Measurements from ENCODE around the gene FRS3. TPM values are rescaled to one million over a fixed set of nuclear protein-coding genes. Genes with fewer than 3 reads are reported as not detected.

The FRS3 gene
- total and polyA plus RNA-seq, 2 of the 13 experiments (the other 11 are each of a cell fraction or from before 2014, with no cell fraction given): 3.0 to 7.4 TPM

DNA sequence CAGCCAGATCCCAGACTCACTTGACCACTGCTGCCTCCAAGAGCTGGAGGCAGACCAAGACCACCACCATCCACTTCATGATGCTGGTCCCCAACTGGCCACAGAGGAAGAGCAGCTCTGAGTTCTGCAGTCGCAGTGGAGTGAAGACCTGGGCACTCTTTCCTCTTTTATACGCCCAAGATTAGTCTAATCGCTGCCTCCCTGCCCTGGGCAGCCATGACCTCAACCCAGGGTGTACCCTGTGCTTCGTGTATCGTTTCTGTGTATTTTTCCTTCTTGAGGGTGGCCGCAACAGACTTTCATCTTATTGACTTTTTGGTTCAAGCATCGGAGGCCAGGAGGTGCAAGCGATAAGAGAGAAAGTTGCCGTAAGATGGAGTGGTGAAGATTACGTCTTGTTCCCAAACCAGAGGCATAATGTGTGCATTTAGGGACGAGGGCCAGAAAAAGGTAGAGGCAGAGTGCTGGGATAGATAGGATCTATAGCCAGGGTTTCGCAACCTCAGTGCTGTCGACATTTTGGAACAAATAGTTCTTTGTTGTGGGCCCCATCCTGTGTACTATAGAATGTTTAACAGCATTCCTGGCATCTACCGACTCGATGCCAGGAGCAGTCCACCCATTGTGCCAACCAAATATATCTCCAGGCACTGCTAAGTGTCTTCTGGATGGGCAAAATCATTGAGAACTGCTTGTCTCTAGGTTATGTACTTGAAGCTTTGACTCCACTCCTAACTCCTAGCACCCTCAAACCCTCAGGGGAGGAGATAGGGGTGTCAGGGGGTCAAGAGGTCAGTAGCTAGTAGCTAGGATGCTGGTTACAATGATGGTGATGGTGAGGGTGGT lies 32.2 kb downstream of the FRS3 start, which contains the start of gene PGC (continued):
- TF ChIP-seq, protein P1, sequence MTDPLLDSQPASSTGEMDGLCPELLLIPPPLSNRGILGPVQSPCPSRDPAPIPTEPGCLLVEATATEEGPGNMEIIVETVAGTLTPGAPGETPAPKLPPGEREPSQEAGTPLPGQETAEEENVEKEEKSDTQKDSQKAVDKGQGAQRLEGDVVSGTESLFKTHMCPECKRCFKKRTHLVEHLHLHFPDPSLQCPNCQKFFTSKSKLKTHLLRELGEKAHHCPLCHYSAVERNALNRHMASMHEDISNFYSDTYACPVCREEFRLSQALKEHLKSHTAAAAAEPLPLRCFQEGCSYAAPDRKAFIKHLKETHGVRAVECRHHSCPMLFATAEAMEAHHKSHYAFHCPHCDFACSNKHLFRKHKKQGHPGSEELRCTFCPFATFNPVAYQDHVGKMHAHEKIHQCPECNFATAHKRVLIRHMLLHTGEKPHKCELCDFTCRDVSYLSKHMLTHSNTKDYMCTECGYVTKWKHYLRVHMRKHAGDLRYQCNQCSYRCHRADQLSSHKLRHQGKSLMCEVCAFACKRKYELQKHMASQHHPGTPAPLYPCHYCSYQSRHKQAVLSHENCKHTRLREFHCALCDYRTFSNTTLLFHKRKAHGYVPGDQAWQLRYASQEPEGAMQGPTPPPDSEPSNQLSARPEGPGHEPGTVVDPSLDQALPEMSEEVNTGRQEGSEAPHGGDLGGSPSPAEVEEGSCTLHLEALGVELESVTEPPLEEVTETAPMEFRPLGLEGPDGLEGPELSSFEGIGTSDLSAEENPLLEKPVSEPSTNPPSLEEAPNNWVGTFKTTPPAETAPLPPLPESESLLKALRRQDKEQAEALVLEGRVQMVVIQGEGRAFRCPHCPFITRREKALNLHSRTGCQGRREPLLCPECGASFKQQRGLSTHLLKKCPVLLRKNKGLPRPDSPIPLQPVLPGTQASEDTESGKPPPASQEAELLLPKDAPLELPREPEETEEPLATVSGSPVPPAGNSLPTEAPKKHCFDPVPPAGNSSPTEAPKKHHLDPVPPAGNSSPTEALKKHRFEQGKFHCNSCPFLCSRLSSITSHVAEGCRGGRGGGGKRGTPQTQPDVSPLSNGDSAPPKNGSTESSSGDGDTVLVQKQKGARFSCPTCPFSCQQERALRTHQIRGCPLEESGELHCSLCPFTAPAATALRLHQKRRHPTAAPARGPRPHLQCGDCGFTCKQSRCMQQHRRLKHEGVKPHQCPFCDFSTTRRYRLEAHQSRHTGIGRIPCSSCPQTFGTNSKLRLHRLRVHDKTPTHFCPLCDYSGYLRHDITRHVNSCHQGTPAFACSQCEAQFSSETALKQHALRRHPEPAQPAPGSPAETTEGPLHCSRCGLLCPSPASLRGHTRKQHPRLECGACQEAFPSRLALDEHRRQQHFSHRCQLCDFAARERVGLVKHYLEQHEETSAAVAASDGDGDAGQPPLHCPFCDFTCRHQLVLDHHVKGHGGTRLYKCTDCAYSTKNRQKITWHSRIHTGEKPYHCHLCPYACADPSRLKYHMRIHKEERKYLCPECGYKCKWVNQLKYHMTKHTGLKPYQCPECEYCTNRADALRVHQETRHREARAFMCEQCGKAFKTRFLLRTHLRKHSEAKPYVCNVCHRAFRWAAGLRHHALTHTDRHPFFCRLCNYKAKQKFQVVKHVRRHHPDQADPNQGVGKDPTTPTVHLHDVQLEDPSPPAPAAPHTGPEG (CRISPR knock-in tag; IDR thresholded peaks at IDR 0.05): peak; percentile 81; the same call in 1 of the 2 replicates
- TF ChIP-seq, protein P2, sequence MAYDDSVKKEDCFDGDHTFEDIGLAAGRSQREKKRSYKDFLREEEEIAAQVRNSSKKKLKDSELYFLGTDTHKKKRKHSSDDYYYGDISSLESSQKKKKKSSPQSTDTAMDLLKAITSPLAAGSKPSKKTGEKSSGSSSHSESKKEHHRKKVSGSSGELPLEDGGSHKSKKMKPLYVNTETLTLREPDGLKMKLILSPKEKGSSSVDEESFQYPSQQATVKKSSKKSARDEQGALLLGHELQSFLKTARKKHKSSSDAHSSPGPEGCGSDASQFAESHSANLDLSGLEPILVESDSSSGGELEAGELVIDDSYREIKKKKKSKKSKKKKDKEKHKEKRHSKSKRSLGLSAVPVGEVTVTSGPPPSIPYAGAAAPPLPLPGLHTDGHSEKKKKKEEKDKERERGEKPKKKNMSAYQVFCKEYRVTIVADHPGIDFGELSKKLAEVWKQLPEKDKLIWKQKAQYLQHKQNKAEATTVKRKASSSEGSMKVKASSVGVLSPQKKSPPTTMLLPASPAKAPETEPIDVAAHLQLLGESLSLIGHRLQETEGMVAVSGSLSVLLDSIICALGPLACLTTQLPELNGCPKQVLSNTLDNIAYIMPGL (CRISPR knock-in tag; IDR thresholded peaks at IDR 0.05; ENCODE audit: borderline replicate concordance in 1 of 2, low read depth in 1 of 2): peak; percentile 30 to 63; a peak in 1 of 4 replicates
- peak; percentile 67; the same call in 1 of the 2 replicates for TF ChIP-seq ZXDC (CRISPR knock-in tag; IDR thresholded peaks at IDR 0.05)
- no peak for TF ChIP-seq RFXANK (CRISPR knock-in tag; IDR thresholded peaks at IDR 0.05)
- peak; percentile 41; the same call in 1 of the 2 replicates for TF ChIP-seq JUNB (CRISPR knock-in tag; IDR thresholded peaks at IDR 0.05; ENCODE audit: borderline replicate concordance)
- TF ChIP-seq, protein P3, sequence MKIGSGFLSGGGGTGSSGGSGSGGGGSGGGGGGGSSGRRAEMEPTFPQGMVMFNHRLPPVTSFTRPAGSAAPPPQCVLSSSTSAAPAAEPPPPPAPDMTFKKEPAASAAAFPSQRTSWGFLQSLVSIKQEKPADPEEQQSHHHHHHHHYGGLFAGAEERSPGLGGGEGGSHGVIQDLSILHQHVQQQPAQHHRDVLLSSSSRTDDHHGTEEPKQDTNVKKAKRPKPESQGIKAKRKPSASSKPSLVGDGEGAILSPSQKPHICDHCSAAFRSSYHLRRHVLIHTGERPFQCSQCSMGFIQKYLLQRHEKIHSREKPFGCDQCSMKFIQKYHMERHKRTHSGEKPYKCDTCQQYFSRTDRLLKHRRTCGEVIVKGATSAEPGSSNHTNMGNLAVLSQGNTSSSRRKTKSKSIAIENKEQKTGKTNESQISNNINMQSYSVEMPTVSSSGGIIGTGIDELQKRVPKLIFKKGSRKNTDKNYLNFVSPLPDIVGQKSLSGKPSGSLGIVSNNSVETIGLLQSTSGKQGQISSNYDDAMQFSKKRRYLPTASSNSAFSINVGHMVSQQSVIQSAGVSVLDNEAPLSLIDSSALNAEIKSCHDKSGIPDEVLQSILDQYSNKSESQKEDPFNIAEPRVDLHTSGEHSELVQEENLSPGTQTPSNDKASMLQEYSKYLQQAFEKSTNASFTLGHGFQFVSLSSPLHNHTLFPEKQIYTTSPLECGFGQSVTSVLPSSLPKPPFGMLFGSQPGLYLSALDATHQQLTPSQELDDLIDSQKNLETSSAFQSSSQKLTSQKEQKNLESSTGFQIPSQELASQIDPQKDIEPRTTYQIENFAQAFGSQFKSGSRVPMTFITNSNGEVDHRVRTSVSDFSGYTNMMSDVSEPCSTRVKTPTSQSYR (CRISPR knock-in tag; IDR thresholded peaks at IDR 0.05; ENCODE audit: borderline replicate concordance): peak; percentile 63; the same call in 1 of the 2 replicates
- TF ChIP-seq ZNF691 (CRISPR knock-in tag; IDR thresholded peaks at IDR 0.05; ENCODE audit: borderline replicate concordance, low read depth): peak; percentile 83
- no peak for TF ChIP-seq RBM39 (IDR thresholded peaks at IDR 0.05; ENCODE audit: low read depth, low read length, poor library complexity, severe bottlenecking)
- peak; percentile 65 for TF ChIP-seq BRD4 (CRISPR knock-in tag; IDR thresholded peaks at IDR 0.05)
- no peak for TF ChIP-seq ZNF101 (CRISPR knock-in tag; IDR thresholded peaks at IDR 0.05; ENCODE audit: borderline replicate concordance, low read depth)
- TF ChIP-seq ZC3H13 (CRISPR knock-in tag; IDR thresholded peaks at IDR 0.05): peak; percentile 55
- 0 out of 2 replicates have a peak, but pooled peaks have one; percentile 11 for TF ChIP-seq PHF20 (CRISPR knock-in tag; IDR thresholded peaks at IDR 0.05)
